SU-DHL-6 (cell line): ENCODE results near the gene TYRO3.
"Not testable (repeated sequence)": the region's sequence is repeated elsewhere in the genome, so short reads cannot be mapped to it uniquely, and the experiment has no call there.

Source experiments
- H2AFZ ChIP-seq: fragments of 200-600 bp; sonication (generic); 2 replicates; pipeline ENCODE4 v1.6.1; 2014; ENCODE audit warnings: low read depth, mild to moderate bottlenecking, moderate library complexity, mixed read lengths, antibody characterized with exemption, low read length; ENCODE audit not compliant: severe bottlenecking
- H3F3A ChIP-seq: fragments of 200-600 bp; shearing (Covaris generic); 2 replicates; pipeline ENCODE4 v1.6.0; 2016; ENCODE audit warnings: antibody characterized with exemption, mild to moderate bottlenecking; ENCODE audit not compliant: insufficient read depth
- H3K27ac ChIP-seq: fragments of 200-600 bp; sonication (generic); 2 replicates; pipeline ENCODE4 v1.5.1; 2016; ENCODE audit warnings: low read depth, mild to moderate bottlenecking, low read length, moderate library complexity, mixed read lengths
- H3K27me3 ChIP-seq: fragments of 200-600 bp; sonication (generic), shearing (Covaris generic); 2 replicates; pipeline ENCODE4 v1.6.0; 2014; ENCODE audit warnings: mild to moderate bottlenecking, low read length
- H3K36me3 ChIP-seq: fragments of 200-600 bp; sonication (generic); 2 replicates; pipeline ENCODE4 v1.6.1; 2014; ENCODE audit warnings: mild to moderate bottlenecking, low read length, mixed read lengths
- H3K4me2 ChIP-seq: fragments of 300-600, 200-600 bp; shearing (Covaris generic), sonication (generic); 2 replicates; pipeline ENCODE4 v1.6.0; 2014; ENCODE audit warnings: low read length, low read depth, mild to moderate bottlenecking; ENCODE audit not compliant: poor library complexity, severe bottlenecking
- H3K4me3 ChIP-seq: fragments of 200-600 bp; sonication (generic); 2 replicates; pipeline ENCODE4 v1.5.1; 2014; ENCODE audit warnings: antibody characterized with exemption, low read length, mild to moderate bottlenecking, mixed read lengths; ENCODE audit not compliant: insufficient read depth, poor library complexity, severe bottlenecking
- H3K79me2 ChIP-seq: fragments of 200-600 bp; sonication (generic); 2 replicates; pipeline ENCODE4 v1.6.1; 2014; ENCODE audit warnings: mild to moderate bottlenecking, low read length, moderate library complexity; ENCODE audit not compliant: insufficient read depth
- H3K9ac ChIP-seq: fragments of 200-600 bp; sonication (generic); 2 replicates; pipeline ENCODE4 v1.7.0; 2014; ENCODE audit warnings: mild to moderate bottlenecking, low read length
- H3K9me2 ChIP-seq: fragments of 200-600 bp; sonication (generic); replicated peaks from 2 replicates; pipeline ENCODE4 v1.6.1; 2014; ENCODE audit warnings: low read length; ENCODE audit not compliant: insufficient read depth
- H3K9me3 ChIP-seq: fragments of 200-600 bp; sonication (generic); 2 replicates; pipeline ENCODE4 v1.6.1; 2014; ENCODE audit warnings: low read length, mixed read lengths; ENCODE audit not compliant: insufficient read depth
- H4K20me1 ChIP-seq: fragments of 200-600 bp; sonication (generic); 2 replicates; pipeline ENCODE4 v1.6.1; 2014; ENCODE audit warnings: low read depth, mild to moderate bottlenecking, antibody characterized with exemption, low read length, moderate library complexity, mixed read lengths
- EZH2phosphoT487 ChIP-seq: fragments of 200-600 bp; sonication (generic), shearing (Covaris generic); conservative IDR thresholded peaks from 2 replicates; pipeline ENCODE4 v1.6.1; 2018; ENCODE audit warnings: mild to moderate bottlenecking, antibody characterized with exemption, low read length, moderate library complexity, mixed read lengths
- TF ChIP-seq, protein P1 (sequence below): fragments of 200-600 bp; sonication (generic); IDR thresholded peaks from one replicate; pipeline ENCODE4 v1.5.1; 2017; ENCODE audit warnings: antibody characterized with exemption, mild to moderate bottlenecking, low read length, moderate library complexity; ENCODE audit not compliant: insufficient read depth, poor library complexity, severe bottlenecking

TYRO3 gene

DNA sequence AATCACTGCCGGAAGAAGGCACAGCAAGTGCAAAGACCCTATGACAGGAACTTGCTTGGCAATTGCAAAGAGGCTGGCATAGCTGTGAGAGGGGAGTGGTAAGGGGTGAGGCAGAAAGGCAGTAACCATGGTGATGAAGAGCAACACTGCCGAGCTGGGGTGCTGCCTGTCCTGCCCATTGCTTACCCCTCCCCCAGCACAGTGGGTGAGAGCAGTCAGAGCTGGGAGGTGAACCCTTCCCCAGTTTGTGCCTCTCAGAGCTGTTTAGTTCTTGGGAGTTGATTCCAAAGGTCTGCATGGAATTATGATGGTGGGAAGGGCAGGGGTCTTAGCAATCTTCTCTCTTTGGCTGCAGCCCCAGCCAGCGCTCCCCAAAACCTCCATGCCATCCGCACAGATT is 8.8 kb downstream of the TYRO3 start:
- H3K9me3 ChIP-seq, result no peaks in the 10 kb centered on the region
- no peaks in the 10 kb centered on the region for H3K36me3 ChIP-seq
- no peaks in the 10 kb centered on the region for H4K20me1 ChIP-seq
- TF ChIP-seq EZH2phosphoT487, result no peak
- TF ChIP-seq, protein P1, sequence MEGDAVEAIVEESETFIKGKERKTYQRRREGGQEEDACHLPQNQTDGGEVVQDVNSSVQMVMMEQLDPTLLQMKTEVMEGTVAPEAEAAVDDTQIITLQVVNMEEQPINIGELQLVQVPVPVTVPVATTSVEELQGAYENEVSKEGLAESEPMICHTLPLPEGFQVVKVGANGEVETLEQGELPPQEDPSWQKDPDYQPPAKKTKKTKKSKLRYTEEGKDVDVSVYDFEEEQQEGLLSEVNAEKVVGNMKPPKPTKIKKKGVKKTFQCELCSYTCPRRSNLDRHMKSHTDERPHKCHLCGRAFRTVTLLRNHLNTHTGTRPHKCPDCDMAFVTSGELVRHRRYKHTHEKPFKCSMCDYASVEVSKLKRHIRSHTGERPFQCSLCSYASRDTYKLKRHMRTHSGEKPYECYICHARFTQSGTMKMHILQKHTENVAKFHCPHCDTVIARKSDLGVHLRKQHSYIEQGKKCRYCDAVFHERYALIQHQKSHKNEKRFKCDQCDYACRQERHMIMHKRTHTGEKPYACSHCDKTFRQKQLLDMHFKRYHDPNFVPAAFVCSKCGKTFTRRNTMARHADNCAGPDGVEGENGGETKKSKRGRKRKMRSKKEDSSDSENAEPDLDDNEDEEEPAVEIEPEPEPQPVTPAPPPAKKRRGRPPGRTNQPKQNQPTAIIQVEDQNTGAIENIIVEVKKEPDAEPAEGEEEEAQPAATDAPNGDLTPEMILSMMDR, result no peak
- H3K4me3 ChIP-seq, result no peak overlapping the region
- H3K9me2 ChIP-seq, result no peaks in the 10 kb centered on the region
- H3K9ac ChIP-seq, result no peak overlapping the region
- H3K27me3 ChIP-seq, result no peaks in the 10 kb centered on the region
- no peak overlapping the region for H3K4me2 ChIP-seq
- H2AFZ ChIP-seq, result no peak overlapping the region
- H3K27ac ChIP-seq, result no peak overlapping the region
- no peaks in the 10 kb centered on the region for H3F3A ChIP-seq
- no peaks in the 10 kb centered on the region for H3K79me2 ChIP-seq

DNA sequence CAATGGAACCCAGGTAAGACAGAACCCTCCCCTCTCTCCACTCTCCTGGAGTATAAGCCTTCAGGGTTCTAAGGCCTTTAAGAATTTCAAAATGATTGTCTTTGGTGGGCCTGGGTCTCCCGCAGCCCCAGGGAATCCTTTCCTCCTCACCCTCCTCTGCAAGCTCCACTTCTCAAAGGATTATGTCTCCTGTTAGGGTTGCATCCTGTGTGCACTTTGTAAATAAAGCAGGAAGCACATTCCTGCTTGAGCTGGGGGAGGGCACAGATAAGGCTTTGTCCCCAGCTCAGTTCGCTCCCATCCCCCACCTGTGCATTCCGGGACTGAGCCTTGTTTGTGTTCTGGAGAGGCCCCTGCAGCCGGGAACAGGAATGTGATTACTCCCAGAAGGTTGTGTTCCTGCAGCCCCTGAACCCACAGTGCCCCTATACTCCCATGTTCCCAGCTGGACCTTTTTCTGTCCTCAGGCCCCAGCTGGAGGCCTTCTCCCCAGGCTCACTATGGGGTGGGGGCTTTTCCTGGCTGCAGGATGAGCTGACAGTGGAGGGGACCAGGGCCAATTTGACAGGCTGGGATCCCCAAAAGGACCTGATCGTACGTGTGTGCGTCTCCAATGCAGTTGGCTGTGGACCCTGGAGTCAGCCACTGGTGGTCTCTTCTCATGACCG is 9.5 kb downstream of the TYRO3 start:
- Histone ChIP-seq H2AFZ (no peak overlapping the region), H3K9me3 (no peaks in the 10 kb centered on the region), H3K4me2 (no peak overlapping the region), H3K9ac (no peak overlapping the region), H3K27ac (no peak overlapping the region), H4K20me1 (no peaks in the 10 kb centered on the region), H3K27me3 (no peaks in the 10 kb centered on the region), H3F3A (no peaks in the 10 kb centered on the region), H3K4me3 (no peak overlapping the region), H3K36me3 (no peaks in the 10 kb centered on the region), H3K79me2 (no peaks in the 10 kb centered on the region), H3K9me2 (no peaks in the 10 kb centered on the region)
- TF ChIP-seq, protein P1, result no peak
- TF ChIP-seq EZH2phosphoT487, result no peak

DNA sequence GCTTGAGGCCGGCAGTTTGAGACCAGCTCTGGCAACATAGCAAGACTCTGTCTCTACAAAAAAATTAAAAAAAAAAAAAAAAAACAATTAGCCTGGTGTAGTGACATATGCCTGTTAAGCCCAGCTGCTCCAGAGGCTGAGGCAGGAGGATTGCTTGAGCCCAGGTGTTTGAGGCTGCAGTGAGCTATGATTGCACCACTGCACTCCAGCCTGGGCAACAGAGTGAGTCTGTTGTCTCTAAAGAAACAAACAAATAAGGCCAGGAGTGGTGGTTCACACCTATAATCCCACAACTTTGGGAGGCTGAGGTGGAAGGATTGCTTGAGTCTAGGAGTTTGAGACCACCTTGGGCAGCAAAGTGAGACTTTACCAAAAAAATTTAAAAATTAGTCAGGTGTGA is 10.2 kb downstream of the TYRO3 start:
- H3K27me3 ChIP-seq, H2AFZ ChIP-seq, H3K4me3 ChIP-seq, H3K36me3 ChIP-seq, H3K9ac ChIP-seq, H3K9me2 ChIP-seq, H3K4me2 ChIP-seq, H3K79me2 ChIP-seq, H3K9me3 ChIP-seq, H3F3A ChIP-seq, H3K27ac ChIP-seq, H4K20me1 ChIP-seq: not testable (repeated sequence)

DNA sequence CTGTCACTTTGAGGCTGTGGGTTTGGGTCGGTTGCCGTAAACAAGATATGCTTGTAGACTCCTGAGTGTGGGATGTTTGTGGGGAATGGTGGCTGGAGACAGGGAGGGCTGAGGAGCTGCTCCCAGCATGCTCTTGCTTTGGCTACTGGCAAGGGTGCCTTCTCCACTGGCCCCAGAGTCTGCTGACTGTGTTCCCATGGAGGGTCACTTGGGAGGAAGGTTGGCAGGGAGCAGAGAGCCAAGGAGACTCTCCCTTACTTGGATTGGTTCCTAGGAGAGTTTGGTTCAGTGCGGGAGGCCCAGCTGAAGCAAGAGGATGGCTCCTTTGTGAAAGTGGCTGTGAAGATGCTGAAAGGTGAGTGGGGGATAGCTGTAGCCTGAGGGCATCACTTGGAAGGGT is 11.8 kb downstream of the TYRO3 start:
- H3K9me2 ChIP-seq, result no peaks in the 10 kb centered on the region
- no peak overlapping the region for H3K9ac ChIP-seq
- H3F3A ChIP-seq, result no peaks in the 10 kb centered on the region
- no peak overlapping the region for H2AFZ ChIP-seq
- no peak for TF ChIP-seq EZH2phosphoT487
- TF ChIP-seq, protein P1, result no peak
- H3K27me3 ChIP-seq, result no peaks in the 10 kb centered on the region
- no peaks in the 10 kb centered on the region for H3K79me2 ChIP-seq
- H3K27ac ChIP-seq, result no peak overlapping the region
- no peak overlapping the region for H3K4me3 ChIP-seq
- no peaks in the 10 kb centered on the region for H4K20me1 ChIP-seq
- no peak overlapping the region for H3K4me2 ChIP-seq
- H3K36me3 ChIP-seq, result no peaks in the 10 kb centered on the region
- H3K9me3 ChIP-seq, result no peaks in the 10 kb centered on the region
